GM12875 (cell line): ENCODE data around the gene KRAS.

Source experiments
- H3K4me3 ChIP-seq: one replicate; pipeline ENCODE4 v1.5.1; 2011; ENCODE audit warnings: low read depth, low read length, control low read depth
- TF ChIP-seq, protein P1 (sequence below): IDR thresholded peaks from 2 replicates; pipeline ENCODE4 v1.5.1; 2011; ENCODE audit warnings: low read depth, mild to moderate bottlenecking, control low read depth, inconsistent platforms, low read length, moderate library complexity, borderline replicate concordance; ENCODE audit not compliant: insufficient read depth

KRAS gene

DNA sequence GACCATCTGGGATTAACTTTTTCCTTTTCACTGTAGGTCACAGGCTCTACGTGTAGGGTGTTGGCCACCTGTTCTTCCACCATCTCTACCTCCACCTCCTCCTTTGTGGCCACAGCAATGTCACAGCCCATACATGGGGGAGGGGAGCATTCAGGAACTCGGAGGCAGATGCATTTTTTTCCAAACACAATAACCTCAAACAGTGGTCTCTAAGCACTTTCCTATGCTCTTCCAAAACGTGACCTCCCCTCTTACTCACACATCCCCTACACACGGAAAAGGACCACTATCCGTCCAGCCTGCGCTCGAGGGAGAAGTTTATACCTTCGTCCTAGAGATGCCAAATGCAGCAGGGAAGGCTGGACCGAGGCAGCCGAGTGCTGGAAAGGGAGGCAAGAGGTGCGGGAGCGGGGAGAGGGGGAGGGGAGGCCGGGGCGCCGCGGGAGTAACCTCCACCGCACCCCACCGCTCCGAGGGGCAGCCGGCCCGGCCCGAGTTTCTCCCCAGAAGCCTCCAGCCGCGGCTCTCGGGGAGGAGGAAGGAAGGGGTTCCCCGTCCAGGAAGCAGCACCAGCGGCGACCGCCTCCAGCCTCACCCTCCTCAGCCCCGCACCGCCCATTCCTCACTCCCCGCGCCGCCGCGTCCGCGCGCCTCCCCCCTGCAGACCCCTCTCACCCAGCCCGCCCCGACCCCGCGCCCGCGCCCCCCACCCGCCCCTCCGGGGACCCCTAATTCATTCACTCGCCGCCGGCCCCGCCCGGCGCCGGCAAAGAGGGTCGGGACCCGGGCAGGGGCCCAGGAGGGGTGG, 594 bp downstream of the KRAS start:
- H3K4me3 ChIP-seq: peak overlapping the region; percentile 80
- TF ChIP-seq, protein P1, sequence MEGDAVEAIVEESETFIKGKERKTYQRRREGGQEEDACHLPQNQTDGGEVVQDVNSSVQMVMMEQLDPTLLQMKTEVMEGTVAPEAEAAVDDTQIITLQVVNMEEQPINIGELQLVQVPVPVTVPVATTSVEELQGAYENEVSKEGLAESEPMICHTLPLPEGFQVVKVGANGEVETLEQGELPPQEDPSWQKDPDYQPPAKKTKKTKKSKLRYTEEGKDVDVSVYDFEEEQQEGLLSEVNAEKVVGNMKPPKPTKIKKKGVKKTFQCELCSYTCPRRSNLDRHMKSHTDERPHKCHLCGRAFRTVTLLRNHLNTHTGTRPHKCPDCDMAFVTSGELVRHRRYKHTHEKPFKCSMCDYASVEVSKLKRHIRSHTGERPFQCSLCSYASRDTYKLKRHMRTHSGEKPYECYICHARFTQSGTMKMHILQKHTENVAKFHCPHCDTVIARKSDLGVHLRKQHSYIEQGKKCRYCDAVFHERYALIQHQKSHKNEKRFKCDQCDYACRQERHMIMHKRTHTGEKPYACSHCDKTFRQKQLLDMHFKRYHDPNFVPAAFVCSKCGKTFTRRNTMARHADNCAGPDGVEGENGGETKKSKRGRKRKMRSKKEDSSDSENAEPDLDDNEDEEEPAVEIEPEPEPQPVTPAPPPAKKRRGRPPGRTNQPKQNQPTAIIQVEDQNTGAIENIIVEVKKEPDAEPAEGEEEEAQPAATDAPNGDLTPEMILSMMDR: no peak

DNA sequence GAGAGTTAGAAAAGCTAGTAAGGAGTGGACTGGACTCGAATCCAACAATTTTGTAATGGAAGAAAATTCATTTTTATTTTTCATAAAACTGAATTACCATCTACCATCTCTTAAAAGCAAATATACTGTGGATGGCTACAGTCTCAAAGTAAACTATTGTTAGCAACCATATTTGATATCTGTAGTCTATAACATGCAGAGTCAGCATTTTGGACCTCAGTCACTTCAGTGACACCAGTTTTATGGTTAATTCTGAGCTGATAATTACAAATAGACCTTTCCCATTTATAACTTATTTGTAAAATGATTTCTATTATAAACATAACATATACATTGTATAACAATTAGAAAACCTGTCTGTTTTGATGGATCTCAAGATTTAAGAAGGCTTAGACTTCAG, 2.0 kb downstream of the KRAS start:
- no peak overlapping the region for H3K4me3 ChIP-seq
- TF ChIP-seq, protein P1: no peak

DNA sequence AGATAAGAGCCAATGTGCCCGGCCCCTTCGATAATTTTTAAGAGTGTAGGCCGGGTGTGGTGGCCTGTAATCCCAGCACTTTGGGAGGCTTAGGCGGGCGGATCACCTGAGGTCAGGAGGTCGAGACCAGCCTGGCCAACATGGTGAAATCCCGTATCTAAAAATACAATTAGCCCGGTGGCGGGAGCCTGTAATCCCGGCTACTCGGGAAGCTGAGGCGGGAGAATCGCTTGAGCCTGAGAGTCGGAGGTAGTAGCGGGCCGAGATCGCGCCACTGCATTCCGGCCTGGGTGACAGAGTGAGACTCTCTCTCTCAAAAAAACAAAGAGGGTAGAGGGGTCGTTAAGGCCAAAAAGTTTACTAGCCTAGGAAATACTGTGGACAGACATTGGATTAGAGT, 2.6 kb downstream of the KRAS start:
- TF ChIP-seq, protein P1: no peak
- H3K4me3 ChIP-seq: no peak overlapping the region

DNA sequence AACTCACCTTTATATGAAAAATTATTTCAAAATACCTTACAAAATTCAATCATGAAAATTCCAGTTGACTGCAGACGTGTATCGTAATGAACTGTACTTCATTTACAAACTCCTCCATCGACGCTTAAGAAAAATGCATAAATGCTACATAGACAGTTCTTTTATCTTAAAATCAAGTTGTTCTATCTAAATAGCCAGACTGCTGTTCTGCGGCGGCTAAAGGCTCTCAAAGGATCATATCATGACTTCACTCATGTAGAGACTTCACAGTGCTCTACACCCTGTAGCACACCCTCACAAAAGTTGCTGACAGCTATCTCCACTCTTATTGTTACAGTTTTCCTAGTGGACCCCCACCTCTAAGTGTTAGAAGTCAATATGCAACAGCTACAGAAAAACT, 5.2 kb downstream of the KRAS start:
- no peak overlapping the region for H3K4me3 ChIP-seq
- TF ChIP-seq, protein P1: no peak

DNA sequence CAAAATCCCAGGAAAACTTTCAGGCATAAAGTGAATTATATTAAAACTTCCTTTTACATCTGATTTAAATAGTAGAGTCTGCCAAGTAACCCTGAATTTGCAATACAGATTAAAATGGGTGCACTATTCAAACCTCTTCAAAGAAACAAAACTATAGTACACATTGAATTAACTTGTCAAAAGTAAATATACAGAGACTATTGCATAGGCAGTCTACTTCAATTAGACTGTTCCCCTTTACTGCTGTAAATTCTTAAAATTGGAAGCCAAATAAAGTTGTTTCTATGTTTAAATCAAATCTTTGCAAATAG, 7.1 kb downstream of the KRAS start:
- H3K4me3 ChIP-seq: no peak overlapping the region
- TF ChIP-seq, protein P1: no peak

DNA sequence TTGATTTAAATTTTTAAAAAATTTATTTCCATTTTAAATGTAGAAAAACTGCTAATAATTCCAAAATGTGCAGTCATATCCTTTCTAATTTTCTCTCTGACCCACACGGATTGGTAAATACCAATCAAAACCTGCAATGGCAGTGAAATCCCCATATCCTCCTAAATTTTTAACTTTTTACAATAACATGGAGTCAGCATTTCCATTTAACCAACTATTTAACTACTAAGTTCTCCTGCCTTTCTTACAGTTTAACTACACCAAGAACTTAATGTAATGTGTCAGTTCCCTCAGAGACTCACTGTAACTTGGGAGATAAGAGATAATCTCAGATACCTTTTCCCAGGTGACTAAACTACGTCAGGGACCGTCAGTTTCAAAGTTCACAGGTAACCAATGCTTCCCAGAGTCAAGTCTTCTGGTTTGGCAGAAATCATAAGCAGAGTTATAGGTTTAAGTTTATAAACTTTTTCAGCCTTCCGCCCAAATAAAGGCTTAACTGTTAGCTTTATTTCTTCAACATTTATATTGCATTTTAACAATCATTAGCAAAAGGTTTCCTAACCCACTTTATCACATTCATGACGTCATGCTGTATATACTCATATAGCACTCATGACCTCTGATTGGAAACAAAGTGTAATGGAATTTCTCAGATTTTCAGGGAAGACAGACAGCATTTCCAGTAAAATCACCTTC, 7.6 kb downstream of the KRAS start:
- no peak overlapping the region for H3K4me3 ChIP-seq
- TF ChIP-seq, protein P1: no peak
